Measurements from ENCODE around the gene WDR20.
"Not testable (repeated sequence)": the region's sequence is repeated elsewhere in the genome, so short reads cannot be mapped to it uniquely, and the experiment has no call there.

WDR20 gene

DNA sequence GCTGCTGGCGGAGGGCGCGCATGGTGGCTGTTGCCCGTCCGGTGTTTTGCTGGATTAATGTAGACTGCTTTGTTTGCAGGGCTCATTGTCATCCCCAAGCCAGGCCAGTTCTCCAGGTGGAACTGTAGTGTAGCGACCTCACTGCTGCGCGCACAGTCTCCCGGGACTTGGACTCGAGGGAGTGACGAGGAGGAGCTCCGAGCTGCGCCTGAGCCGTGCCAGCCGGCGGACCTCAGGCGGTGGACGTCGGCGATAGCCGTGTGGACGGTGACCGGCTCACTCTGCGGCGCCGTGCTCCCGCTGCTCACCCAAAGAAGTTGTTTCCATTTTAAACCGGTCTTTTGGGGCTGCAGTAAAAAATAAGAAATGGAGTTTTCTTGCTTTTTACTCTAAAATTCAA, 83.1 kb downstream of the WDR20 start:
- no peak for DNase-seq

GRCh38 chr14:102223682-102224081, 84.0 kb downstream of the WDR20 start:
- DNase-seq, result no peak

GRCh38 chr14:102225386-102225785, 85.7 kb downstream of the WDR20 start:
- no peak for DNase-seq

DNA sequence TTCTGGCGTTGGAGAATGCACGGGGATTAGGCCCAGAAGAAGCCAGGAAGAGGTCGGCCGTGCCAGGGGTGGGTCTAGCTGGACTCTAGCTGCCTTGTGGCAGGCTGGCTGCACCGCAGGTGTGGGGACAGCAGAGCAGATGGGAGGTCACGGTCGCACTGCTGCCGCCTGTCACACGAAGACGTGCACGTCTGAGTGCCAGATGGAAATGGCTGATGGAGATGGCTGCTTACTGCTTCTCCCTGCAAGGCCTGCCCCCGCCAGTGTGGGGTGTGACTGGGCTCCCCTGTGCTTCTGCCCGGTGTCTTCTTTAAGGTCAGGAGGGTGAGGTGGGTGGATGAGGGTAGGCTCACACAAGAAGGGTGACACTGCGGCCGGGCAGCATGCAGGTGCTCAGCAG, 86.2 kb downstream of the WDR20 start:
- peak; percentile 26 for DNase-seq

- no peak for DNase-seq
Measured at GRCh38 chr14:102226356-102227125, 86.8 kb downstream of the WDR20 start.

DNA sequence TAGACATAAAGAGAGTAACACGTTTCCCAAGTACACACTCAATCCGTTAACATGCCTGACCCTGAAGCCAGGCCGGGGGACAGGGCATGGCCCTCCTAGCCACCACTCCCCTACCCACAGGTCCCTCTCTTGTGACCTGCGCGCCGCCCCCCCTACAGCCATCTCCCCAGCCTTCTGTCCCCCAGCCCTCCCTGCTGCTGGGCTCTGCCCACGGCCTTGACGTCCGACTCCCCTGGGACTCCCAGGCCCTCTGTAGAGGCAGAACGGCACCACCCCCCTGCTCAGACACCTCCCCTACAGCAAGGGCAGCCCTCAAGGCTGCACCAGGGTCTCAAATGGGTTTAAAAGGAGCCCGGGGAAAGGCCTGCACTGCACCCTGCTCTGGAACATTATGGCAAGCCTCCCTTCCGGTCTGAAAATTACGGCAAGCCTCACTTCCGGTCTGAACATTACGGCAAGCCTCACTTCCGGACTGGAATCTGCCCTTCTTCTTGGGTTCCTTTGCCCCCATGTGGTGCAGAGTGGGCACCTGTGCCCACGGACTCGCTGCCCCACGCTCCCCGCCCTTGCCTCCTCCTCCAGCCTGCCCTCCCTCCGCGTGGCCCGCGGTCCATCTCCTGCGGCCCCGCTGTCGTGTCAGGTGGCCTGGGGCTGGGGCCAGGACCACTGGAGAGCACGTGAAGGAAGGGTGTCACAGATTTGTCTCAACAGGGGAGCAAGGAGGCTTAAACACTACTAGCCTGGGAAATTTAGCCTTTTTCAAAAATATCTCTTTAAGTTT, 87.7 kb downstream of the WDR20 start:
- DNase-seq, result no peak

- DNase-seq, result no peak
Measured at GRCh38 chr14:102229071-102229738, 89.5 kb downstream of the WDR20 start.

- no peak for DNase-seq
Measured at GRCh38 chr14:102229739-102230092, 90.0 kb downstream of the WDR20 start.

GRCh38 chr14:102230481-102231210, 90.9 kb downstream of the WDR20 start:
- DNase-seq, result no peak

DNA sequence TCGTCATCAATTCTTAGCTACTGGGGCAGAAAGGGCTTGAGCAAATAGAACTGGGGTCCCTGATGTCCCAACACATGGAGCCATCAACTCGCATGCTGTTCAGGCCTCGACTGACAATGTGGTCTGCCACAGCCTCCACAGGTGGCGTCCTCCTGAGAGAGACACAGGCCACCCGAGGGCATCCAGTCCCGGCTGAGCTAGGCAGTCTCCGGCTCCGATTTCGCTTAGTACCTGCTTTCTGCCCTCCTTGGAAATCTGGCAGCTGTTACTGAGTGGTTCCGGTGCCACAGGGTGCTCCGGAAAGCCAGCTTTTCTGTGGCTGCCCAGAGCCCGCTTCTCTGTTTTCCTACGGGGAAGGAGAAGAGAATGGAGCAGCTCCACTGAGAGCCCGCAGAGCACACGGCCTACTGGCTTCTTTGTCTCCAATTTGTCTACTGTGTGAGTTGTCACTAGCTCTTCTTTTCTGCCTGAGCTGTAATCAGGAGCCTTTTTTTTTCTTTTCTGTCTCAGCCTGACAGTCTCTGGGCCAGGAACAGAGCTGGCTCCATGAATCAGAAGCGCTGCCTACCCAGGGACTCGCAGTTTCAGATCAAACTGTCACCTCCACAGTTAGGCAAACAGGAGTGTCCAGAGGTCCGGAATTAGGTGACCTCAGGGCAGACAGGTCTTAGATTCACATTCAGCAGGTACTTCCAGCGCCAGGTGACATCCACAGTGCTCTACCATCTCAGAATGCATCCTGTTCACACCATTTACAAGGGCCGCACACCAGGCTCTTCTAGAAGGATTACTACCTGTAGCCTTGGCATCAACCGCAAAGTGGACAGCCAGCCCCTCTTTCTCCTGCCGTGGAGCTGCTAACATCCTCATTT, 92.0 kb downstream of the WDR20 start:
- DNase-seq, result no peak

DNA sequence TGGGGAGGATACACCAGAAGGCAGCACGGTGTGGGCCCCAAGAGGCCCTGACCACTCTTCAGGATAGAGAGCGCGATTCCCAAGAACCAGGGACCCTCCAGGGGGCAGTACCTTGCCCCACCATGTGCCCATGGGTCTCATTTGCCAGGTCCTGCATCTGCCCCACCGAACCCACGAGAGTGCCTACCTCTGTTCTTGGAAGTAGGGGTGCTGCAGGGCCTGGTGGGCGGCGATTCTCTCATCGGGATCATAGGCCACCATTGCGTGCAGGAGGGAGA, 92.6 kb downstream of the WDR20 start:
- DNase-seq, result no peak

DNA sequence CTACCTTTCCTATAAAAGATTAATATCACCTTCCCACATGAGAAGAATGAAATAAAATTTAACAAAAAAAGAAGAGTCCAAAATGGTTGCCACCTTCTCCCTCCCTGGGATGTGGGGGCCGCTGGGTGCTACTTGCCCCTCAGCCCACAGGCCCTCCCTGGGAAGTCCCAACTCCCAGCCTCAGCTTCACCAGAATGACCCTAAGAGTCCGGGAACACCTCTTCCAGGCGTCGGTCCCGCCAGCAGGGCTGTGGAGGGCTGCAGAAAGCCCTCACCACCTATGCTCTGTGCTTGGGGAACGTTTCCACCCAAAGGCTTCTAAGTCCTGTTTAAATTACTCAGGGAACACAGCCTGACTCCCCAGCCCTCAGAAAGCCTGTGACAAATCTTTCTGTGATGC, 93.4 kb downstream of the WDR20 start:
- DNase-seq, result no peak

- DNase-seq, result peak; percentile 71
Measured at GRCh38 chr14:102234331-102235264, 94.9 kb downstream of the WDR20 start.

DNA sequence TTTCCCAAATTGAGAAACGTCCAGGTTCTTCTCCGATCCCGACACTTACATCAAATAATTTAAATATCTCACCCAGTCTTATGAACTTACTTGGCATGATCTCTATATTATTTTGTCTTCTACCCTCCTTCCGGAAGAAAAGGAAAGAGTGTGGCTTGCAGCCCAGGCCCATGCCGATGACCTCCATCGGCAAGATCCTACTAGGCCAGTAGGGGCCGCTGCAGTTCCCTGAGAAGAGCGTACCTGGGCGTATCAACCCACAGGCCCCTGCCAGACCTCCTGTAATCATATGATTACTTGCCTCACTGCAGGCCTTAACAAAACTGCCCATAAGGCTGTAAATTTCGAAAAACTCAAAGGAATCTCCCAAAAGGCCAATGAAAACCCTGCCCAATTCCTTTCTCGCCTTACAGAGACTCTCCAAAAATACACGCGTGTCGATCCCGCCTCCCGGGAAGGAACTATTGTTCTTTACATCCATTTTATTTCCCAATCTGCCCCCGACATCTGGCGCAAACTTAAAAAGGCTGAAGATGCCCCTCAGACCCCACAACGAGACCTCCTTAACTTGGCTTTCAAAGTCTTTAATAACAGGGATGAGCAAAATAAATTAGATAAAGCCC, 95.7 kb downstream of the WDR20 start:
- DNase-seq, result peak; percentile 91

GRCh38 chr14:102236026-102236425, 96.3 kb downstream of the WDR20 start:
- DNase-seq, result no peak

DNA sequence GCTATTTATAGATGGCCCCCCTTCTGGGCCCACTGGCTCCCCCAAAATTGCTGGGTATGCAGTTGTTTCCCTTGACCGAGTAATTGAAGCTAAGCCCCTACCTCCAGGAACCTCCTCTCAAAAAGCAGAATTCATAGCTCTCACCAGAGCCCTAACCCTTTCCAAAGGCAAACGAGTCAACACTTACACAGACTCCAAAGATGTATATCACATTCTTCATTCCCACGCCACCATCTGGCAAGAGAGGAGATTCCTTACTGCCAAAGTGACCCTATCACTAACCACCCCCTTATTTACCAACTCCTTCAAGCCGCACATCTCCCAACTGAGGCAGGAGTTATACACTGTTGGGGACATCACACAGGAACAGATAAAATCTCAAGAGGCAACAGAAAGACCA, 98.4 kb downstream of the WDR20 start:
- no peak for DNase-seq

- DNase-seq, result no peak
Measured at GRCh38 chr14:102238766-102239165, 99.1 kb downstream of the WDR20 start.

DNA sequence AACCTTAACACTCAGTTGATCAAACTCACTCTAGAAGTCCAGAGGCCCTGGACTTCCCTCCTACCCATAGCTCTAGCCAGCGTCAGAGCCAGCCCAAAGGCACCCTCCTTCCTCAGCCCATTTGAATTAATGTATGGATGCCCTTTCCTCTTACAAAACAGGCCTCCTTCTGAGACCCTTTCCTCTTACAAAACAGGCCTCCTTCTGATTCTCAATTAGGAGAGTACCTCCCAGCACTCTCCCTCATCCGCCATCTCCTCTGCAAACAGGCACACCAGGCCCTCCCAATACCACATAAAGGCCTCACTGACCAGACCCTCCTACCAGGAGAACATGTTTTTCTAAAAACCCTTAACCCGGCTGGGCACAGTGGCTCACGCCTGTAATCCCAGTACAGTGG, 99.5 kb downstream of the WDR20 start:
- DNase-seq, result no peak

DNA sequence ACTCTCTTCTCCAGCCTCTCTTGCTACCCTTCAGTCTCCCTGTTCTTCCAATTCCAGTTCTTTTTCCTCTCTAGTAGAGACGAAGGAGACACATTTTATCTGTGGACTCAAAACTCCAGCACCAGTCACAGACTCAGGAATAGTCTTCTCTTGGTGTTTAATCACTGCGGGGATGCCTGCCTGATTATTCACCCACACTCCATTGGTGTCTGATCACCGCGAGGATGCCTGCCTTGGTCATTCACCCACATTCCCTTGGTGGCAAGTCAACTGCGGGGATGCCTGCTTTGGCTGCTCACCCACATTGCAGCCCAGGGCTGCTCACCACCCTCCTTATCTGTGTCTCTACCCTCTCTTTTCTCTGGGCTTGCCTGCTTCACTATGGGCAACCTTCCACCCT, 100.8 kb downstream of the WDR20 start:
- not testable (repeated sequence) for DNase-seq

GRCh38 chr14:102241147-102241546, 101.5 kb downstream of the WDR20 start:
- DNase-seq, result no peak

GRCh38 chr14:102243795-102244194, 104.1 kb downstream of the WDR20 start:
- not testable (repeated sequence) for DNase-seq
